HCT116 (cell line): ENCODE results near the gene FAM83B. TPM values are rescaled to one million over a fixed set of nuclear protein-coding genes. Genes with fewer than 3 reads are reported as not detected.

Experiments used
- ATAC-seq: fragments of 200-7000 bp; cut with Tn5 transposase; 2 replicates; pipeline ENCODE4 v1.9.1; 2020; ENCODE audit warnings: mild to moderate bottlenecking, moderate library complexity
- BruUV-seq: library from RNA; stranded (reverse); fragments of 400-500 nt; replicated peaks from 2 replicates; lab custom pipeline; 2021; lab: Mats Ljungman, UMichigan
- CTCF ChIA-PET: fragments of 300-600 bp; sonication (Branson Sonifier 250); formaldehyde crosslinking; loops from one replicate; lab custom pipeline; 2021; ENCODE audit warnings: antibody characterized with exemption; lab: Charles Lee
- POLR2A ChIA-PET: fragments of 300-600, 350-600 bp; sonication (Branson Sonifier 250); formaldehyde crosslinking; loops from one replicate; lab custom pipeline; 2021; ENCODE audit warnings: antibody characterized with exemption; lab: Charles Lee
- RAD21 ChIA-PET, 2 experiments: fragments of 300-600 bp; sonication (Branson Sonifier 250); formaldehyde crosslinking; loops; one replicate each; lab custom pipeline; 2023; ENCODE audit warnings: low total read pairs in 2 of 2; ENCODE audit not compliant: uncharacterized antibody in 2 of 2, unreplicated experiment in 2 of 2, low non-redundant PET in 1 of 2; lab: Charles Lee
- DNase-seq: peaks from one replicate; pipeline ENCODE4 v3.0.0-alpha.2; 2010; ENCODE audit warnings: low read depth, low spot score
- H2AFZ ChIP-seq: fragments of 200-600 bp; shearing (Covaris generic), sonication (generic); 2 replicates; pipeline ENCODE4 v1.6.1; 2017; ENCODE audit warnings: low read depth, mixed run types, mixed read lengths, antibody characterized with exemption, low read length; ENCODE audit not compliant: poor library complexity, severe bottlenecking
- H3K27ac ChIP-seq: 2 replicates; pipeline ENCODE4 v1.5.1; 2012; ENCODE audit warnings: low read depth, low read length
- H3K27me3 ChIP-seq: fragments of 200-600 bp; sonication (generic); 2 replicates; pipeline ENCODE4 v1.6.1; 2016; ENCODE audit warnings: mixed run types, low read length, mixed read lengths; ENCODE audit not compliant: insufficient read depth
- H3K36me3 ChIP-seq, 2 experiments: fragments of 200-500 bp in 1 of 2; fragments of 200-600 bp in 1 of 2; sonication (Bioruptor generic) in 1 of 2; sonication (generic) in 1 of 2; 2 replicates each; pipeline versions ENCODE4 v1.5.1 to v1.6.1; 2014 to 2016; ENCODE audit warnings: low read length in 2 of 2, inconsistent platforms in 1 of 2, mixed read lengths in 1 of 2, mixed run types in 1 of 2; ENCODE audit not compliant: insufficient read depth in 2 of 2, control insufficient read depth in 1 of 2
- H3K4me1 ChIP-seq, 2 experiments: fragments of 200-600 bp in 1 of 2; sonication (generic) in 1 of 2; 2 replicates each; pipeline versions ENCODE4 v1.5.1 to v1.6.1; 2012 to 2017; ENCODE audit warnings: low read length in 2 of 2, inconsistent platforms in 1 of 2, mild to moderate bottlenecking in 1 of 2, mixed read lengths in 1 of 2, mixed run types in 1 of 2, moderate library complexity in 1 of 2; ENCODE audit not compliant: insufficient read depth in 2 of 2, control insufficient read depth in 1 of 2
- H3K4me2 ChIP-seq: fragments of 200-600 bp; sonication (generic); 2 replicates; pipeline ENCODE4 v1.6.1; 2017; ENCODE audit warnings: mixed run types, low read length, mixed read lengths
- H3K4me3 ChIP-seq, 2 experiments: fragments of 200-600 bp in 1 of 2; sonication (generic) in 1 of 2; replicated peaks in 1 of 2; 2 replicates each; pipeline ENCODE4 v1.5.1; 2011 to 2016; ENCODE audit warnings: low read length in 2 of 2, control low read depth in 1 of 2, low read depth in 1 of 2, mild to moderate bottlenecking in 1 of 2, mixed read lengths in 1 of 2, mixed run types in 1 of 2
- H3K79me2 ChIP-seq: fragments of 200-600 bp; sonication (generic); 2 replicates; pipeline ENCODE4 v1.6.1; 2017; ENCODE audit warnings: mild to moderate bottlenecking, mixed run types, low read length, moderate library complexity, mixed read lengths; ENCODE audit not compliant: insufficient read depth
- H3K9ac ChIP-seq: fragments of 200-600 bp; sonication (generic); 2 replicates; pipeline ENCODE4 v1.6.1; 2016; ENCODE audit warnings: low read length, mixed read lengths
- H3K9me2 ChIP-seq: fragments of 200-600 bp; sonication (generic), shearing (Covaris generic); 2 replicates; pipeline ENCODE4 v1.6.1; 2017; ENCODE audit warnings: mixed run types, mild to moderate bottlenecking, moderate library complexity; ENCODE audit not compliant: insufficient read depth
- H3K9me3 ChIP-seq, 2 experiments: fragments of 200-500 bp in 1 of 2; fragments of 200-600 bp in 1 of 2; sonication (Bioruptor generic) in 1 of 2; sonication (generic) in 1 of 2; 2 replicates each; pipeline ENCODE4 v1.6.1; 2014 to 2017; ENCODE audit warnings: low read length in 2 of 2, mixed read lengths in 2 of 2, inconsistent platforms in 1 of 2, low read depth in 1 of 2, mild to moderate bottlenecking in 1 of 2, mixed run types in 1 of 2, moderate library complexity in 1 of 2; ENCODE audit not compliant: control insufficient read depth in 1 of 2, insufficient read depth in 1 of 2
- H4K20me1 ChIP-seq: fragments of 200-600 bp; sonication (generic), shearing (Covaris generic); 2 replicates; pipeline ENCODE4 v1.6.1; 2017; ENCODE audit warnings: mixed run types, mild to moderate bottlenecking, moderate library complexity; ENCODE audit not compliant: insufficient read depth
- FOSL1 ChIP-seq: IDR thresholded peaks from 2 replicates; pipeline ENCODE4 v1.6.1; 2012; ENCODE audit warnings: low read depth
- JUND ChIP-seq: IDR thresholded peaks from 2 replicates; pipeline ENCODE4 v1.6.1; 2012
- MAX ChIP-seq: IDR thresholded peaks from 2 replicates; pipeline ENCODE4 v1.6.1; 2012
- POLR2A ChIP-seq: IDR thresholded peaks from 2 replicates; pipeline ENCODE4 v1.7.0; 2011; ENCODE audit warnings: borderline replicate concordance; ENCODE audit not compliant: insufficient read depth, insufficient read length; ENCODE audit errors: extremely low read depth
- RAD21 ChIP-seq: IDR thresholded peaks from 2 replicates; pipeline ENCODE4 v1.6.1; 2012; ENCODE audit warnings: low read depth, mild to moderate bottlenecking
- SIN3A ChIP-seq: IDR thresholded peaks from 2 replicates; pipeline ENCODE4 v1.6.1; 2012; ENCODE audit warnings: low read depth
- SP1 ChIP-seq: IDR thresholded peaks from 2 replicates; pipeline ENCODE4 v1.6.1; 2012; ENCODE audit warnings: low read depth
- SRF ChIP-seq: IDR thresholded peaks from 2 replicates; pipeline ENCODE4 v1.6.1; 2012; ENCODE audit warnings: low read depth
- ZBTB33 ChIP-seq: IDR thresholded peaks from 2 replicates; pipeline ENCODE4 v1.6.1; 2011; ENCODE audit warnings: mild to moderate bottlenecking, low read length, moderate library complexity; ENCODE audit not compliant: insufficient replicate concordance; ENCODE audit errors: extremely low read depth
- ZNF274 ChIP-seq: fragments of 200-500 bp; sonication (Bioruptor generic); IDR thresholded peaks from 2 replicates; pipeline ENCODE4 v1.6.1; 2014; ENCODE audit warnings: mild to moderate bottlenecking, low read depth, low read length, inconsistent platforms
- intact Hi-C: fragments of 100-400 bp; cut with micrococcal nuclease; formaldehyde crosslinking; loops from 2 replicates; pipeline ENCODE4 v1.10.0; 2022
- total RNA-seq: library from RNA; stranded (reverse); gene quantifications from one replicate; pipeline ENCODE4 v1.2.1, GENCODE V29; 2021; ENCODE audit not compliant: unreplicated experiment
- TF ChIP-seq, protein P1 (sequence below): IDR thresholded peaks from 2 replicates; pipeline ENCODE4 v1.6.1; 2012

Gene FAM83B
- total RNA-seq, 1 experiment from 2014 or later, result 16.9 TPM

DNA sequence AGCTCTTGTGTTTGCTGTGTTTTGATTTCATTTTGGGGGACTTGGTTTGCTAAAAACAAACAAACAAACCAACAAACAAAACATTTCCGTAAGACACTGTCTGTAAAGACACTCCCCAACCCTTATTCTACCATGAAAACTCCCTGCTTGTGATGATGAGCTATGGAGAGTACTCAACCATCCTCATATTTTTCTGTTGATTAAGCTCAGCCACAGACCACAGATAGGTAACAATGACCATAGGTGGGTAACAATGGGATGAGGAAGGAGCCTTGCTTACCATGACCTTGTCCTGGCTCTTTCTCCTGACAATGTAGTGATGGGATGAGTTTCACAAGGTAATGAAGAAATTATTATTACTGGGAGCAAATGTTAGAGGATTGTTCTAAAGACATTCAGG, 11.4 kb upstream of the FAM83B start:
- RAD21 ChIA-PET, result no interaction called here
- H3K9ac ChIP-seq, result no peak overlapping the region
- H4K20me1 ChIP-seq, result no peaks in the 10 kb centered on the region
- H3K4me2 ChIP-seq, result no peak overlapping the region
- ATAC-seq (no peak), DNase-seq (no peak)
- H3K79me2 ChIP-seq, result no peaks in the 10 kb centered on the region
- no peaks in the 10 kb centered on the region; the same call in 1 of the 2 replicates for H3K9me2 ChIP-seq
- no peak overlapping the region for H3K27ac ChIP-seq
- no peak for TF ChIP-seq SIN3A
- TF ChIP-seq JUND, result no peak
- TF ChIP-seq ZBTB33, result no peak
- no peak for TF ChIP-seq ZNF274
- TF ChIP-seq RAD21, result no peak
- no peaks in the 10 kb centered on the region for H3K9me3 ChIP-seq
- H3K27me3 ChIP-seq, result no peaks in the 10 kb centered on the region
- no peak overlapping the region for H3K4me3 ChIP-seq
- CTCF ChIA-PET, result no interaction called here
- H3K4me1 ChIP-seq, result no peaks in the 10 kb centered on the region
- H2AFZ ChIP-seq, result no peak overlapping the region
- H3K36me3 ChIP-seq, result no peaks in the 10 kb centered on the region
- POLR2A ChIA-PET, result no interaction called here
- intact Hi-C loops, result no loop called here
- BruUV-seq, result no TSS peak

DNA sequence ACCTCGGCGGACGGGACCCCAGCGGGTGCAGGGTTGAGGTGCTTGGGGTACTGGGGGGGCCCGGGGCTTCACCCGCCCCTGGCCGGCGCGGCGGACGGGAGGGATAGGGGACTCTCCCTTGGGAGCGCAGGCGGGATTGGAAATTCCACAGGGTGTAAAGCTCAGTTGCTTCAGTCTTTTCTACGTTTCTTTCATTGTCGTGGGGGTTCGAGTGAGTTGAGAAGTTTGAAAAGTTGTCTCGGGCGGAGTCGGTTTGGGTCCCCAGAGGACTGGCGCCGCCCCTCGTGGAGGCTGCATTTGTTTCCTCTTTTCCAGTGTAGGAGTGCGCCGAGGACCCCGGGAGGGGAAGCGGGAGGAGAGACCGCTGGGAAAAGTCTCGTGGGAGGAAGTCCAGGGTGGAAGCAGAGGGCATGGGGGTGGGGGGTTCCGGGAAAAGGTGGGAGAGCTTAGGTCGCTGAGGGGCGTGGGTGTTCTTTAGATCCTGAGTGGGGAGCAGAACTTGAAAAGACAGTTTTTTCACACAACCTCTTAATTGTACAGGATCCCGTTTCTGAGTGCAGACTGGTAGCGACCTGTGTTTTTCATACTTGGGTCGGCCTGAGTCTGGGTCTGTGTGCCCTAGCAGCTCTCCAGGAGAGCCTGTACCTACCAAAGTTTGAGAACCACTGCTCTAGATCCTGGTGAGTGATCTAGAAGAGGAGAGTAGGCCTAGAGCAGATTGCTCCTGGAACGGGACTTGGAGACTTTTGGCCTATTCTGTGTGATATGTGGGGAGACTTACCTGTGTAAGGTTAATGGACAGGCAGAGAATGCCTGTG, 495 bp downstream of the FAM83B start:
- TSS peak; percentile 72 for BruUV-seq
- peak overlapping the region; percentile 98 for H2AFZ ChIP-seq
- POLR2A ChIA-PET, result no interaction called here

More for the DNA sequence above, 495 bp downstream of the FAM83B start:
- no peaks in the 10 kb centered on the region for H3K27me3 ChIP-seq
- H3K79me2 ChIP-seq, result peaks cover 44% of the 10 kb centered on the region
- intact Hi-C loops, result loop anchor here (2.0 to 10.0 kb wide), 3 partner anchors 28 to 132 kb away; no protein-coding TSS in a partner anchor
- H3K9me3 ChIP-seq, result no peaks in the 10 kb centered on the region
- TF ChIP-seq POLR2A, result no peak
- TF ChIP-seq FOSL1, result no peak
- TF ChIP-seq JUND, result no peak
- no peak for TF ChIP-seq SP1
- peak; percentile 14; the same call in 1 of the 2 replicates for TF ChIP-seq MAX
- no peak for TF ChIP-seq ZNF274
- no peak for TF ChIP-seq SRF
- TF ChIP-seq, protein P1, sequence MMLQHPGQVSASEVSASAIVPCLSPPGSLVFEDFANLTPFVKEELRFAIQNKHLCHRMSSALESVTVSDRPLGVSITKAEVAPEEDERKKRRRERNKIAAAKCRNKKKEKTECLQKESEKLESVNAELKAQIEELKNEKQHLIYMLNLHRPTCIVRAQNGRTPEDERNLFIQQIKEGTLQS, result no peak
- DNase-seq (no peak), ATAC-seq (peak; percentile 66)
- peak overlapping the region; percentile 79 for H3K27ac ChIP-seq
- CTCF ChIA-PET, result no interaction called here
- H4K20me1 ChIP-seq, result no peaks in the 10 kb centered on the region
- RAD21 ChIA-PET, result no interaction called here
- no peaks in the 10 kb centered on the region for H3K9me2 ChIP-seq
- H3K36me3 ChIP-seq, result no peaks in the 10 kb centered on the region
- H3K4me3 ChIP-seq, result peak overlapping the region; percentile 77 to 89
- H3K9ac ChIP-seq, result peak overlapping the region; percentile 84
- peak overlapping the region; percentile 98 for H3K4me2 ChIP-seq
- H3K4me1 ChIP-seq, result peaks cover 6 to 29% of the 10 kb centered on the region in 2 experiments; a peak in 3 of 4 replicates
